Hematopoietic multipotent progenitor cell treated with erythropoietin and hydrocortisone succinate and interleukin-3 and kit ligand, for 4 days (in vitro differentiated cells): ENCODE data around the gene SLC35E1.
"Not testable (repeated sequence)": the region's sequence is repeated elsewhere in the genome, so short reads cannot be mapped to it uniquely, and the experiment has no call there.

Experiments
- DNase-seq: peaks from one replicate; pipeline ENCODE4 v3.0.0-alpha.2; 2015

The SLC35E1 gene

DNA sequence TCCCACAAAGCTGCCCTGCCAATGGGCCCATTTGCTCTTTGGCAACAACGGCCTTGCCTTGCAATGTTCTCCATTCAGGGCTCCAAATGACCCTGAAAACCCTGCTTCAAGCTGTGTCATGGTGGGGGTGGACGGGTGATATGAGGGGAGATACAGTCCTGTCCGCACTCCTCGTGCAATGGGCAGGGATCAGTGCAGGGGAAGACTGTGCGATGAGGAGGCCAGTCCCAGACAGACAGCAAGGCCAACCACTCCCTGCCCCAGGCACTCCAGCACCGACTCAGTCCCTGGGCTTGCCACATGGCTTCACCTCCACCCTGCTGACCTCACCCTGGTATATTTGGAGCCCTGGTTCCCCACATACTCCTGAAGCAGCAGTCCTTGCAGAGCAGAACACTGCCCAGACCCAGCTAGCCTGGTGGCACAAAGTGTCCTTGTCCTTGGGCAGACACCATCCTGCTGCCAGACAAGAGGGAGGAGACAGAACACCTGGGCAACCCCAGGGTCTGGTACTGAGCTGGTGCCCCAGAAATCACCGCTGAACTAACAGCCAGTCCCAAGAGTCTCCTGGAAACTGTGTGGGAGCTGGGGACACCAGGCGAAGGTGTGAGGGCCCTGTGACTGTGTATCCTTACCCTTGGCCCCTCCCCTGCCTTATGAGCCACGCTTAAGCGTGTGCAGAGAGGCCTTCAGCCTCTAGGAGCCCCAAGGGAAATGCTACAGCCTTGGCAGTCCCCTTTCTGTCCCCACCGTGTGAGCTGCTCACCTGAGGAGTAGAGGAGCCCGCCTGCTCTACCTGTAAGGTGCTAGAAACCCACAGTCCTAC is 9.1 kb upstream of the SLC35E1 start:
- DNase-seq, result no peak

DNA sequence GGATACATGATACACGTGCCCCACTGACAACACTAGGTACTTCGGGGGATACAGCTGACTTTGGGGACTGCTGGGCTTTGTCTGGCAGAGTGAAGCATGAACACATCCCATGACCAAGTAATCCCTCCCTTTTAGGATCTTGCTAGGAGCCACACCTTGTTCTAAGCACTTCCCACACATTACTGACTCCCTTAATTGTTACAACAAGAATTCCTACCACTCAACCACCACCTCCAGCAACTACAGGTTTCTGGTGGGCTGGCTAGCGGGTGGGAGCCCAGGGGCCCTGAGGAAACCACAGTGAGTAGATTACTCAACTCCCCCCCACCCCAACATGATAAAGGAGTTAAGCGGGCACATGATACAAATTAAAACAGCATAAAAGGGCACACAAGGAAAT is 7.2 kb upstream of the SLC35E1 start:
- peak; percentile 48 for DNase-seq

DNA sequence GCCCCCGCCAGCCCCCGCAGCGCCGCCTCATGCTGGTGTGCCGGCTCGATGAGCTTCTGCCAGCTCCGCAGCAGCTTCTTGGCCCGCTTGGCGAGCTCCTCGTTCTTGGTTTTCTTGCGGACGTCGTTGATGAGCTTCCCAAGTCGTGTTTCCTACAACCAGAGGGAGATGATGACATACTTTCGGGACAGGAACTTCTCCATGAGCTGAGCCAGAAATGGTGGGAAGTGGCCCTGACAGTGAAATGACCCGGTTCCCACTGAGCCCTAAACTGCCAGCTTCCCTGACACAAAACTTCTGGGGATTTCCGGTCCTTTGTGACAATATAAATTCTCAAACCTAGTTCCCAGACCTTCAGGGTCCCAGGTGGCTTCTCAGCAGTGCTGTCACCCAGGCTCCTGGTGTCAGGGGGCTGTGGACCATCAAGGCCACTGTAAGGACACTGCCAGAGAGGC is 5.3 kb upstream of the SLC35E1 start:
- DNase-seq, result no peak

DNA sequence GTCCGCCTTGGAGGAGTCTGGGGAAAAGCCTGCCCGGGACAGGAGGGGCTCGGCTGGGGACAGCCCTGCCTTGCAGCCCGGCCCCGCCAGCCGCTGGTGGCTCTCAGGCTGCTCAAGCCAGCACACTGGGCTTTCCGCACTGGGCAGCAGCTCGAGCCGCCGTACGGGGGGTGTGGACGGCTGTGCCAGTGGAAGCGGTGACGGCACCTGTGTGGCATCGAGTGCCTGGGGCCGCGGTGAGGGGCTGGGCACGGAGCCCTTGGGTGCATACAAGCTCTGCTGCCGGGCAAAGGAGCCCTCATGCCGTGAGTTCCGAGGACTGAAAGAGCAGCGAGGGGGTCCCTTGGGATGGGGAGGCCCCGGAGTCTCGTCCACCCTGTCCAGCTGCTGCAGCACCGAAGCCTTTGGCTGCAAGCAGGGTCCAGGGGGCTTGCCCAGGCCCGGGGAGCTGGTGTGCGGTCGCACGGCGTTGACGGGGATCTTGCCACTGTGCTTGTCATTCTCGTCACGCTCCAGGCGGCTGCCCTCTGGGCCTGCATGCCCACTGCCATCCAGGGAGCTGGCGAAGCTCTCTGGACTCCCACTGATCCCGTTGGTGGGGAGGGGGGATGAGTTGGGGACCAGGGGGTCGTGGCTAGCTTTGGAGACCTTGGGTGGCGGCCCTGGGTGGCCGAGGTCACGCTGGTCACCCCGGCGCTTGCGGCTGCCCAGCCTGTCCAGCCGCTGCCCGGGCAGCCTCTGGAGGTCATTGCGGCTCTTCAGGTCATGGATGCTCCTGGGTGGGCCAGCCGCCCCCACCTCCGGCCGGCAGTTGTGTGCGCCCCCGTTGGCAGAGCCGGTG is 4.7 kb upstream of the SLC35E1 start:
- DNase-seq, result no peak

DNA sequence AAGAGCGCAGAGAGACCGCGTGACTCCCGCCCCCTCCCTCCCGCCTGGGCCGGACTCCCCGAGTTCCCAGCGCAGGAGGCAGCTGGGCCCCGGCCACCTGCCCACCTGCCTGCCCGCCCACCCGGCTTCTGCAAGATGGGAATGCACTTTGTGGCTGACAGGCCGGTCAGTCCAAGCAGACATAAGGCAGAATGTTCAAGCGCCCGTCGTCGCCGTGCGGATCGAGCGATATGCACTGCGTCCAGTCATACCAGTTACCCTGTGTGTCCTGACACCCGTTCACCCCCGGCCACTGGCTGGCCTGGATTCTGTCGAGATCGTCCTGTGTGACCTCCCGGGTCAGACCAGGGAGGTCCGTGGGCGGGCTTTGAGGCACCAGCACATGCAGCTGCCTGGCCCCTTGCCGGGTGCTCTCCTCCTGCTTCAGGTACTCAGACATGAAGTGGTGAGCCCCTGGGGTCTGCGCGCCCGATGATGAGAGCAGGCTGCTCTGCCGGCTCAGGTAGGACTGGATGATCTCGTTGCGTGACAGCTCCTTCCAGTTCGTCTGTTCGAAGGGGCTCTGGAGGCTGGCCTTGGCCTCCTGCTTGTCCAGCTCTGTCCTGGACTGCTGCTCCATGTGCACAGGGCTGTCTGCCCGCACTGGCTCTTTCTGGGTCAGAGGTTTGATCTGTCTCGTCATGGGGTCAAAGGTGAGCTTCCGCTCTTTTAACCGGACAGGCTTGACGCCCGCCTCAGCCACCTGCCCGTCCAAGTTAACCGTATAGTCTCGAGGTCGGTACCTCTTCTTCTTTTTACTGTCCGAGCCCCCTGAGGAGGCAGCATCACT is 3.9 kb upstream of the SLC35E1 start:
- no peak for DNase-seq

DNA sequence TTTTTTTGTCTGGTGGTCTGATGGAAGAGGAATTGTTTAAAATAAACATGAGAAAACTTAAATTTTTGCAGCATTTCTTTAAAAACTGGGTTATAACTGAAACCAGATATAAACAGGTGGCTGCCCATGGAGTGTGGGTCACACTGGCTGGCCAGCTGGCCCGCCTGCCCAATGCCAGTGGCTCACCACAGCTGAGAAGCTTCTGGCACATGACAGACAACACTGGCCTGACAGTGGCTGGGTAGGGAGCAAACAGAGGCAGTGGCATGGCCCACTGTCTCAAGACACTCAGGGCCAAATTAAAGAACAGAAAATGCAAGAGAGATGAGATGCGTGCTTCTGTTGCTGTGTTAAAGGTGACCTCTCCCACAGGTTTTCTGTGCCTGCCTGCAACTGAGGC is 3.1 kb upstream of the SLC35E1 start:
- no peak for DNase-seq

DNA sequence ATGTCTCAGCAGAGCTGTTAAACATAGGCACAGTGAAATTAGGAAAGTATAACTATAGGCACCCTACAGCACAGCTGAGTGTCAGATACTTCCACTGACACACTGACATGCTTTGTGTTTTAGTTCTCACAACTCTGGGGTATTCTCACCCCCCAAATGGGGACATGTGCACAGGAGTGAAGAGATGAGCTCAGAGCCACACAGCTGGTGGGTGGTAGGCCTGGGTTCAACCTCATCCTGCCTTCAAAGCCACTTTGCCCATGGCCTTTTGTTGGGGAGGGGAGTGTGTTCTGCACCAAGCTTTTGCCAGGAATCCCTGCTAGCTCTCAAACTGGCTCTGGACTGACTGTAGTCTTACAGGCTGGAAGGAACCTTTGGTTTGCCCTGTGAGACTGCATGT is 1.7 kb upstream of the SLC35E1 start:
- no peak for DNase-seq

DNA sequence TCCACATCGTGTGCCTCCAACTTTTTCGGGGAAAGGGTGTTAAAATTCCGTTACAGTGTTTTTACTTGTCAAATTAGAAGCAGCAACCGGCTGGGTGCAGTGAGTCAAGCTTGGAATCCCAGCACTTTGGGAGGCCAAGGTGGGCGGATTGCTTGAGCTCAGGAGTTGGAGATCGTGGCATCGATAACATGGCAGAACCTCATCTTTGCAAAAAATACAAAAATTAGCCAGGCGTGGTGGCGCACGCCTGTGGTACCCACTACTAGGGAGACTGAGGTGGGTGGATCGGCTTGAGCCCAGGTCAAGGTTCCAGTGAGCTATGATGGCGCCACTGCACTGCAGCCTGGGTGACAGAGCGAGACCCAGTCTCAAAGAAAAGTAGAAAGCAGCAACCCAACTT is 1.1 kb upstream of the SLC35E1 start:
- no peak for DNase-seq

DNA sequence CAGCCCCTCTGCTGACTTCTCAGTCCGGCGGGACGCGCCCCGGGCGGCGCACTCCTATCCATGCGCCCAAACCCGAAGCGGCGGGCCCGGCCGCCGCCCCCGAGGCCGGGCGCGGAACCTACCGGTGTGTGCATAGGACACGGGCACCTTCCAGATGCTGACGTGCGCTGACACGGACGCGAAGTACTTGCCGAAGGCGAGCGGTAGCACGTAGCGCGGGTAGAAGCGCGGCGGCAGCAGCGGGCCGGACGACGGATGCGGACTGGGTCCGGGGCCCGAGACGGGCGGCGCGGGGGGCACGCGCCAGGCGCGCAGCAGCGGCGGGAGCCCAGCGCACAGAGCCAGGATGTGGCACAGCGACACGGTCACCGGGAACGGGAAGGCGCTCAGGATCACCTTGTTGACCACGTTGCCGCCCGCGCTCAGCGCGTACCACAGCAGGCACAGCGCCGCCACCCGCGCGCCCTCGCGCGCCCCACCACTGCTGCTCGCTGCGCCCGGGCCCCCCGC is 338 bp downstream of the SLC35E1 start:
- DNase-seq, result peak; percentile 58

DNA sequence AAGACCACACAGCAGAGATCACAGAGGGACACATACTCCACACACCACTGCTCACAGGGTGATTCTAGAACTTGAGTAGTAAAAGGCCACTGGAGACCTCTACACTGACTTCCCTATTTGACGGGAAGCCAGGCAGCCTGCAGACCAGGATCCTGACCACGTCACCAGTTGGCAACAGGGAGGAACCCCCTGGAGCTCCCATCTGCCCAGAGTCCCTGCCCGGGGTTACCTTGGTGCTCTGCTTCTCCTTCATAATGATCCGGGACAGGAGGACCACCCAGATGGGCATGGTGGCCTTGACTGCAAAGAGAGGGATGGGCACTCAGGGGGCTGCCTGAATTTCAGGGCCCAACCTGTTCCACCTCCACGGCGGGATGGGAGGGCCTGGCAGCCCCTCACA is 932 bp downstream of the SLC35E1 start:
- DNase-seq, result peak; percentile 65

DNA sequence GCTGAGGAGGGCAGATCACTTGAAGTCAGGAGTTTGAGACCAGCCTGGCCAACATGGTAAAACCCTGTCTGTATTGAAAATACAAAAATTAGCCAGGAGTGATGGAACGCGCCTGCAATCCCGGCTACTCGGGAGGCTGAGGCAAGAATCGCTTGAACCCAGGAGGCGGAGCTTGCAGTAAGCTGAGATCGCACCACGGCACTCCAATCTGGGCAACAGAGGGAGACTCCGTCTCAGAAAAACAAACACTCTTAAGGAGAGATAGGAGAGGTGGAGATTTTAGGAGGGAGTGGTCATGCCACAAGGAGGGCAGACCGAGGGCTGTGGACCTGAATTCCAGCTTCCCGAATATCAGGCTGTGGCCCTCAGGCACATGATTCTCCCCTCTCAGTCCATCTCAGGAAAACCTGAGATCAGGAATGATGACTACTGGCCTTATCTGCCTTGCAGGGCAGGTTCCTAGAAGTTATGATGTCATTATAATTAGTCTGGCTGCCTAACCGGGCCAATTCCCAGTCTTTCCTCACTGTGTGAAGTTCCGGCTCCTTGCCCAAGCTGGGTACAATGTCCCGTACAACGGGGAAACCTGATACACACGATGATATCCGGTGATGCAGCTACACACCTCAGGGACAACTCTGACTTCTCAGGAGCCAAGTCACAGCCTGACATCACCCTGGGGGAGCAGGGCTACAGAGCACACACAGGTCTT is 2.5 kb downstream of the SLC35E1 start:
- DNase-seq, result no peak

DNA sequence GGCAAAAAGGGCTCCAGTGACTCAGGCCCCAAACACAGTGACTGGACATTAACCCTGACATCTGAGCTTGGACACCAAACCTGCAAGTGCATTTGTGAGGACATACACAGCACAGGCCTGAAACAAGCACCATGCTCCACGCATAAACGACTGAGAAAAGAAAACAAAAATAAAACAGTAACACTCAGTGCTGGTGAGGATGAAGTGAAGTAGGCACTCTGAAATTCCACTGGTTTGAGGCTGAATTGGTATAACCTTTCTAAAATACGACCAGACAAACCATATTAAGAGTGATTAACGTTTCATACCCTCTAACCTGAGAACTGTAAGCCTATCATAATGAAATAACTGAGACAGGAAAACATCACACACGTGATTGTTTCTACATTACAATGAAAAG is 5.5 kb downstream of the SLC35E1 start:
- DNase-seq, result no peak

DNA sequence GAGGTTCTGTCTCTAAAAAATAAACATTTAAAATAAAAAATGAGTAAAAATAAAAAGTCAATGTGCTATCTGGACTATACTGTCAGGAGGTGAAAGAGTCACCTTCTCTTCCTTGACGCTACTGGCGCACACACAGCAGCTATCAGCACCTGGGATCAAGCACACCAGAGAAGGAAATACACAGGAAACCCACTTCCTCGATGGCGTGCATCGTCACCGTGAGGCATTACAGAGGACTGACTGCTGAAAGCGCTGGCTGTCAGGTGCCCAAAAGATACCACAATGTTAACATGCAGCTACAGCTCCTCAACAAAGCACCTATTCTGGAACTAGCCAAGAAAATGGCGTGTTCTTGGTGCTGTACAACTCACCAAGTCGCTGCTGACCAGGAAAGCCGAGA is 6.1 kb downstream of the SLC35E1 start:
- DNase-seq, result peak; percentile 84

DNA sequence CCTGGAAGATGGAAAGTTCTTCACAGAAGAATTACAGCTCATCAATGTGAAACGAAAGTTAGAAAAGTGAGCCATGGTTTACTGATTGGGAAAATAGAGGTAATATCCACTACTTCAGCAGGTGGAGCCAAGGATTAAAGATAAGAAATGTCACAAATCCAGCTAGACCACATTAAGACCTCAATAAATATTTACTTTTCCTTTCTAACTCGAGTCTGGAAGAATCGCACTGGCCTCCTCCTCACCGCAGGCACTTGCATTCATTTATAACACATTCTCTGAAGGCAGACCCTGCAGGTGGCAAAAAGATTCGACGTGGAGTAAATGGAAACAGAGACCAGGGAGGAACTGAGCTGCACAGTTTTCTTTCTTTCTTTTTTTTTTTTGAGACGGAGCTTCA is 7.4 kb downstream of the SLC35E1 start:
- DNase-seq, result no peak

DNA sequence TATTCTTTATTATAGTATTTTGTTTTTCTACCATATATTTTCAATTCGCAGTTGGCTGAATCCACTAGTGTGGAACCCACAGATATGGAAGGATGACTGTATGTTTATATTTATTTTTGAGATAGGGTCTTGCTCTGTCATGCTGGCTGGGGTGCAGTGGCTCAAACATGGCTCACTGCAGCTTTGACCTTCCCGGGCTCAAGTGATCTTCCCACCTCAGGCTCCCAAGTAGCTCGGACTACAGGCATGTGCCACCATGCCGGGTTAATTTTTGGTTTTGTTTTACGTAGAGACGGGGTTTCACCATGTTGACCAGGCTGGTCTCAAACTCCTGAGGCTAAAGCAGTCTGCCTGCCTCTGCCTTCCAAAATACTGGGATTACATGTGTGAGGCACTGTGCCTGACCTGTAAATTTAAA is 9.6 kb downstream of the SLC35E1 start:
- DNase-seq, result no peak

DNA sequence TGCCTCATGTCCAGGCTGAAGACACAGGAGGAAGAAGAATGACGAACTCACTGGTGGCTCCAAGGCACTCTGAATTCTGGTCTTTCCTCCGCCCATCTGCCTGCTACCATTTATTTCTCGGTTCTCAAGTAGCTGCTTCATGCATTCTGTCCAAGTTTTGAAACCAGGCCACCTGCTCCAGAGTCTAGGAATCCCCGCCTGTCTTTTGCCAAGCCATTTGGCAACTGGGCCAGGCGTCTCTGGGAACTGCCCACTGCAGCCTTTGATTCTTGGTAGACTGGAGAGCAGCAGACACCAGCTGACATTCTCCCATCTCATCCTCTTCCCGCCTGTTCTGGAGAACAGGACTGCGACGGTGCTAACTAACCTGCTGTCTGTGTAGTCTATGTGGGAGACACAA is 10.8 kb downstream of the SLC35E1 start:
- no peak for DNase-seq

DNA sequence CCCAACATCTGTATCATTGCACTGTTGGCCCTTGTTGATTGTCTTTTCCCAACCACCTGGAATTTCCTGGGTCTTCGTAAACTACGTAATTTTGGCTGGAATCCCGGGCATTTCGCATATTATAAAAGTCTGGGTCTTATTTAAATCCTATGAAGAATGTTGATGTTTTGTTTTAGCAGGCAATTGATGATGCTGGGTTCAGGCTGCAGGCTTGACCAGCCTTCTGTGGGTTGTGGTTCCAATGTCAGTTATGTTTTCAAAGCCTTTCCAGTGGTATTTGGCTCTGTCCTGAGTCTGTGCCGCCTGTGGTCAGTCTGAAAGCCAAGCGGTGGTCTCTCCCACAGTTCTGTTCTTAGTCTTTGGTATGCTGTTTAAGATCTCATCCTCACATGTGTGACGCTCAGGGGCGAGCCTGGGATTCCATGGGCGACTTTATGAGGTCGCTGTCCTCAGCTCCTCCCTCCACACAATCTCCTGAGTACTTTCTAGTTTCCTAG is 12.4 kb downstream of the SLC35E1 start:
- DNase-seq, result no peak

DNA sequence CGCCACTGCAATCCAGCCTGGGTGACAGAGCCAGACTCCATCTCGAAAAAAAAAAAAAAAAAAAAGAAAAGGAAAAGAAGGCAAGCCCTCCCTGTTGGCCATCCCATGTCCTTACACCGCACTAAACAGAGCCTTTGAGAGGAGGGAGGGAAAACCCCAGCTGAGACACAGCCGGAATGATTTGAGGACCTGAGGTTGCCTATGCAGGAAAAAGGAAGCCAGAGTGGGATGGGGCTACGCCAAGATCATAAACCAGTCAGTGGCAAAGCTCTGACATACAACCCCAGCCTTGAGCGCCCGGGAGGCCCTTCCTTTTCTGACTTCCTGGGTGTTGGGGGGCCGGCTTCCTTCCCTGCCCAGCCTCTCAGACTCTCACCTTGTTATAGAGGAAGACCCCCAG is 17.4 kb downstream of the SLC35E1 start:
- no peak for DNase-seq

DNA sequence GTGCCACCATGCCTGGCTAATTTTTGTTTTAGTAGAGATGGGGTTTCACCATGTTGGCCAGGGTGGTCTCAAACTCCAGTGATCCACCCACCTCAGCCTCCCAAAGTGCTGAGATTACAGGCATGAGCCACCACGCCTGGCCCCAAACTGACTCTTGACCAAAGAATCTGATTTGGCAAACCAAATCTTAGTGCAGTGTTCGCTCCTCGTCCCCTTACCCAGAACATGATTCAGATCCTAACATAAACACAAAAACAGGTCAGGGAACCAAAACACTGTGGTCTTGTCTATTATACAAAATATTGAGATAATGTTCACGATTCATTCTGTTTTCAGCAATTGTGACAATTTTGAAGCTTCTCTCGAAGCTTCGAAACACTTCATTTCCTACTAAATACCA is 20.3 kb downstream of the SLC35E1 start:
- DNase-seq, result not testable (repeated sequence)

DNA sequence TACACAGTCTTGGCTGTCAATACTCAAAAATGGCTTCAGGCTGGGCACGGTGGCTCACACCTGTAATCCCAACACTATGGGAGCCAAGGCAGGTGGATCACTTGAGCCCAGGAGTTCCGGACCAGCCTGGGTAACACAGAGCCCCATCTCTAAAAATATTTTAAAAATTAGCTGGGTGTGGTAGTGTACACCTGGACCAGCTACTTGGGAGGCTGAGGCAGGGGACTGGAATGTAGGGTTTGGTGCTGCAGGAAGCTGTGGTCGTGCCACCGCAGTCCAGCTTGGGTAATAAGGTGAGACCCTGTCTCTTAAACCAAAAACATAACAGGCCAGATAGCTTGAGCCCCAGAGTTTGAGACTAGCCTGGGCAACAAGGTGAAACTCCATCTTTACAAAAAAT is 23.3 kb downstream of the SLC35E1 start:
- no peak for DNase-seq

DNA sequence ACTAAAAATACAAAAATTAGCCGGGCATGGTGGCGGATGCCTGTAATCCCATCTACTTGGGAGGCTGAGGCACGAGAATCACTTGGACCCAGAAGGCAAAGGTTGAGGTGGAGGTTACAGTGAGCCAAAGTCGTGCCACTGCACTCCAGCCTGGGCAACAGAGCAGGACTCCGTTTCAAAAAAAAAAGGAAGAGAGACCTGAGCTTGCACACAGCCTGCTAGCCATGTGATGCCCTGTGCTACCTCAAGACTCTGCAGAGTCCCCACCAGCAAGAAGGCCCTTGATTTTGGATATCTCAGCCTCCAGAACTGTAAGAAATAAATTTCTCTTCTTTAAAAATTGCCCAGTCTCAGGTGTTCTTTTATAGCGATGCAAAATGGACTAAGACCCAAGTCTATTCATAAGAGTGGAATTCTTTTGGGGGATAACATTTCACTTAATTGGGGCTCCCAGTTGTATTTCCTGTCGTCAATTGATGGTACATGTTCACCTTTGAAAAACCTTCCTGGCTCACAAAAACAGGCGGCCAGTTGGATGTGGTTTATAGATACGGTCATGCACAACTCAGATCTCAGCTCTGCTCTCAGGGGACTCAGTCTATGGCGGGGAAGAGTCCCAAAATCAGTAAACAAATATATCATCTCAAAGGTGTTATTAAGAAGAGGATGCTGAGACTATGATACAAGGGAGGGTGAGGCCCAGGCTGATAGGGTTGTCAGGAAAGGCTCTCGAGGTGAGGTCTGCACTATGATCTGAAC is 27.6 kb downstream of the SLC35E1 start:
- DNase-seq, result no peak
